ENCODE measurements around the gene PEPD.

PEPD gene

GRCh38 chr19:33404506-33405253, 116.9 kb downstream of the PEPD start:
- H3K27ac Mint-ChIP-seq: no peak overlapping the region
- H3K27me3 Mint-ChIP-seq: no peaks in the 10 kb centered on the region

GRCh38 chr19:33403973-33404304, 117.7 kb downstream of the PEPD start:
- DNase-seq (no peak), ATAC-seq (replicated peaks) (no peak)
- H3K4me3 Mint-ChIP-seq: no peak overlapping the region
- peaks cover 0 to 1% of the 10 kb centered on the region in 2 donors for H3K4me1 Mint-ChIP-seq (ENCODE audit: low read depth in 2 of 2)
- H3K9me3 Mint-ChIP-seq: no peaks in the 10 kb centered on the region
- no peaks in the 10 kb centered on the region for H3K27me3 Mint-ChIP-seq
- no peaks in the 10 kb centered on the region for H3K36me3 Mint-ChIP-seq (ENCODE audit: insufficient read depth)
- no peak overlapping the region for H3K27ac Mint-ChIP-seq

More at GRCh38 chr19:33404506-33405253, 116.9 kb downstream of the PEPD start:
- ATAC-seq (replicated peaks) (no peak), DNase-seq (no peak)
- Mint-ChIP-seq H3K36me3 (ENCODE audit: insufficient read depth) (no peaks in the 10 kb centered on the region), H3K4me3 (no peak overlapping the region), H3K9me3 (no peaks in the 10 kb centered on the region), H3K4me1 (ENCODE audit: low read depth in 2 of 2) (peaks cover 0 to 1% of the 10 kb centered on the region in 2 donors)

GRCh38 chr19:33403221-33403972, 118.2 kb downstream of the PEPD start:
- no peaks in the 10 kb centered on the region for H3K27me3 Mint-ChIP-seq
- peaks cover 0 to 1% of the 10 kb centered on the region in 2 donors for H3K4me1 Mint-ChIP-seq (ENCODE audit: low read depth in 2 of 2)
- H3K27ac Mint-ChIP-seq: no peak overlapping the region

GRCh38 chr19:33402421-33403220, 119.0 kb downstream of the PEPD start:
- no peak for ATAC-seq (replicated peaks)
- H3K27ac Mint-ChIP-seq: no peak overlapping the region
- H3K9me3 Mint-ChIP-seq: no peaks in the 10 kb centered on the region

More at GRCh38 chr19:33403221-33403972, 118.2 kb downstream of the PEPD start:
- H3K9me3 Mint-ChIP-seq: no peaks in the 10 kb centered on the region
- ATAC-seq (replicated peaks): no peak
- H3K4me3 Mint-ChIP-seq: no peak overlapping the region
- H3K36me3 Mint-ChIP-seq (ENCODE audit: insufficient read depth): no peaks in the 10 kb centered on the region
- DNase-seq: no peak

GRCh38 chr19:33401683-33402420, 119.7 kb downstream of the PEPD start:
- Mint-ChIP-seq H3K4me1 (ENCODE audit: low read depth in 2 of 2) (peaks cover 0 to 1% of the 10 kb centered on the region in 2 donors), H3K36me3 (ENCODE audit: insufficient read depth) (no peaks in the 10 kb centered on the region), H3K9me3 (no peaks in the 10 kb centered on the region), H3K4me3 (no peak overlapping the region), H3K27me3 (no peaks in the 10 kb centered on the region), H3K27ac (no peak overlapping the region)
- DNase-seq: no peak
- no peak for ATAC-seq (replicated peaks)

More at GRCh38 chr19:33402421-33403220, 119.0 kb downstream of the PEPD start:
- Mint-ChIP-seq H3K27me3 (no peaks in the 10 kb centered on the region), H3K4me3 (no peak overlapping the region), H3K36me3 (ENCODE audit: insufficient read depth) (no peaks in the 10 kb centered on the region), H3K4me1 (ENCODE audit: low read depth in 2 of 2) (peaks cover 0 to 1% of the 10 kb centered on the region in 2 donors)
- DNase-seq: no peak

GRCh38 chr19:33400856-33401682, 120.5 kb downstream of the PEPD start:
- Mint-ChIP-seq H3K27me3 (no peaks in the 10 kb centered on the region), H3K4me1 (ENCODE audit: low read depth in 2 of 2) (peaks cover 0 to 3% of the 10 kb centered on the region in 2 donors), H3K9me3 (no peaks in the 10 kb centered on the region), H3K4me3 (no peak overlapping the region), H3K27ac (peak overlapping the region in 1 of 2 donors; percentile 49), H3K36me3 (ENCODE audit: insufficient read depth) (no peaks in the 10 kb centered on the region)
- no peak for ATAC-seq (replicated peaks)
- DNase-seq: no peak

- Mint-ChIP-seq H3K36me3 (ENCODE audit: insufficient read depth) (no peaks in the 10 kb centered on the region), H3K27ac (peak overlapping the region in 1 of 2 donors; percentile 49), H3K9me3 (no peaks in the 10 kb centered on the region), H3K4me1 (ENCODE audit: low read depth in 2 of 2) (peaks cover 3 to 6% of the 10 kb centered on the region in 2 donors), H3K27me3 (no peaks in the 10 kb centered on the region), H3K4me3 (no peak overlapping the region)
- ATAC-seq (replicated peaks) (no peak), DNase-seq (no peak)
These were observed 121.6 kb downstream of the PEPD start for GRCh38 chr19:33399745-33400681.

GRCh38 chr19:33399081-33399744, 122.4 kb downstream of the PEPD start:
- no peak for ATAC-seq (replicated peaks)
- Mint-ChIP-seq H3K4me1 (ENCODE audit: low read depth in 2 of 2) (peaks cover 6 to 9% of the 10 kb centered on the region in 2 donors), H3K9me3 (no peaks in the 10 kb centered on the region), H3K27ac (peak overlapping the region in 1 of 2 donors; percentile 49), H3K27me3 (no peaks in the 10 kb centered on the region), H3K4me3 (no peak overlapping the region), H3K36me3 (ENCODE audit: insufficient read depth) (no peaks in the 10 kb centered on the region)
- DNase-seq: no peak

GRCh38 chr19:33398361-33399060, 123.1 kb downstream of the PEPD start:
- peaks cover 6 to 11% of the 10 kb centered on the region in 2 donors for H3K4me1 Mint-ChIP-seq (ENCODE audit: low read depth in 2 of 2)

GRCh38 chr19:33397536-33398360, 123.8 kb downstream of the PEPD start:
- peaks cover 6 to 11% of the 10 kb centered on the region in 2 donors for H3K4me1 Mint-ChIP-seq (ENCODE audit: low read depth in 2 of 2)
- ATAC-seq (replicated peaks): no peak
- no peaks in the 10 kb centered on the region for H3K27me3 Mint-ChIP-seq
- no peaks in the 10 kb centered on the region for H3K36me3 Mint-ChIP-seq (ENCODE audit: insufficient read depth)
- no peaks in the 10 kb centered on the region for H3K9me3 Mint-ChIP-seq
- DNase-seq: no peak
- H3K27ac Mint-ChIP-seq: peak overlapping the region in 1 of 2 donors; percentile 49
- H3K4me3 Mint-ChIP-seq: no peak overlapping the region

More at GRCh38 chr19:33398361-33399060, 123.1 kb downstream of the PEPD start:
- Mint-ChIP-seq H3K9me3 (no peaks in the 10 kb centered on the region), H3K27me3 (no peaks in the 10 kb centered on the region), H3K36me3 (ENCODE audit: insufficient read depth) (no peaks in the 10 kb centered on the region), H3K27ac (peak overlapping the region in 1 of 2 donors; percentile 49), H3K4me3 (no peak overlapping the region)
- DNase-seq (no peak), ATAC-seq (replicated peaks) (no peak)
